ENCODE results near the gene KLF4.

DNA sequence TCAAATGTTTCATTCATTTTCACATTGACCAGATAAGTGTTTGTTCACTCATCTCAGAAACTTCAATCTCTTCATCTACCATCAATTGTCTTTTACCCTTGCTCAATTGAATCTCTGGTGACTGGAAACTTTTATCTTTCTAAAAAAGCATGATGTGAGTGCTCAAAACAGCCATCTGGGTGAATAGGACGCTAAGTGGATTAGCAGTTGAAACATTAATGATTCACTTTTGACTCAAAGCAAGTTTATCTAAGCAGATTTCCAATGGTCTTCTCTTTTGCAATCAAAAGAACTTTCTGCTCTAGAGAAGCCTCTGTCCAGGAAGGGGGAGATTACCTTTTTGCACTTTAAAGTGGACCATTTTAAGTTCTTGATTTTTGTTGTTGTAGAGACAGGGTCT is 22.2 kb downstream of the KLF4 start:
- no peak for TF ChIP-seq POLR2A (IDR thresholded peaks at IDR 0.05)
- TF ChIP-seq, protein P1, sequence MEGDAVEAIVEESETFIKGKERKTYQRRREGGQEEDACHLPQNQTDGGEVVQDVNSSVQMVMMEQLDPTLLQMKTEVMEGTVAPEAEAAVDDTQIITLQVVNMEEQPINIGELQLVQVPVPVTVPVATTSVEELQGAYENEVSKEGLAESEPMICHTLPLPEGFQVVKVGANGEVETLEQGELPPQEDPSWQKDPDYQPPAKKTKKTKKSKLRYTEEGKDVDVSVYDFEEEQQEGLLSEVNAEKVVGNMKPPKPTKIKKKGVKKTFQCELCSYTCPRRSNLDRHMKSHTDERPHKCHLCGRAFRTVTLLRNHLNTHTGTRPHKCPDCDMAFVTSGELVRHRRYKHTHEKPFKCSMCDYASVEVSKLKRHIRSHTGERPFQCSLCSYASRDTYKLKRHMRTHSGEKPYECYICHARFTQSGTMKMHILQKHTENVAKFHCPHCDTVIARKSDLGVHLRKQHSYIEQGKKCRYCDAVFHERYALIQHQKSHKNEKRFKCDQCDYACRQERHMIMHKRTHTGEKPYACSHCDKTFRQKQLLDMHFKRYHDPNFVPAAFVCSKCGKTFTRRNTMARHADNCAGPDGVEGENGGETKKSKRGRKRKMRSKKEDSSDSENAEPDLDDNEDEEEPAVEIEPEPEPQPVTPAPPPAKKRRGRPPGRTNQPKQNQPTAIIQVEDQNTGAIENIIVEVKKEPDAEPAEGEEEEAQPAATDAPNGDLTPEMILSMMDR (IDR thresholded peaks at IDR 0.05): no peak
